Coronary artery (tissue), 2 donors: ENCODE measurements around the gene THADA.

ENCODE experiments used
- DNase-seq: peaks from one replicate; pipeline ENCODE4 v3.0.0-alpha.2; 2017; ENCODE audit warnings: low spot score
- H3K27ac ChIP-seq, 2 donors: fragments of 200-600 bp; sonication (generic); one replicate each; pipeline ENCODE4 v1.5.1; 2016 to 2019
- H3K4me3 ChIP-seq: fragments of 200-600 bp; sonication (generic); 2 replicates; pipeline ENCODE4 v1.5.1; 2016; ENCODE audit warnings: mild to moderate bottlenecking, moderate library complexity
- CTCF ChIP-seq: fragments of 200-600 bp; sonication (generic); IDR thresholded peaks from one replicate; pipeline ENCODE4 v1.5.1; 2019; ENCODE audit warnings: antibody characterized with exemption

THADA gene

GRCh38 chr2:43443282-43443681 lies 152.6 kb downstream of the THADA start:
- DNase-seq, result no peak
- H3K27ac ChIP-seq, result no peak overlapping the region

GRCh38 chr2:43441195-43441594 lies 154.6 kb downstream of the THADA start:
- TF ChIP-seq CTCF, result no peak
- Histone ChIP-seq H3K27ac (no peak overlapping the region), H3K4me3 (no peak overlapping the region)

More at GRCh38 chr2:43443282-43443681, 152.6 kb downstream of the THADA start:
- H3K4me3 ChIP-seq, result no peak overlapping the region
- no peak for TF ChIP-seq CTCF

GRCh38 chr2:43438858-43439655 lies 156.8 kb downstream of the THADA start:
- Histone ChIP-seq H3K4me3 (no peak overlapping the region), H3K27ac (no peak overlapping the region)
- DNase-seq, result no peak
- TF ChIP-seq CTCF, result no peak

More at GRCh38 chr2:43441195-43441594, 154.6 kb downstream of the THADA start:
- no peak for DNase-seq

- no peak for DNase-seq
- TF ChIP-seq CTCF, result no peak
- no peak overlapping the region for H3K4me3 ChIP-seq
- H3K27ac ChIP-seq, result no peak overlapping the region
Measured at GRCh38 chr2:43438342-43438741, 157.5 kb downstream of the THADA start.

GRCh38 chr2:43437363-43437762 lies 158.5 kb downstream of the THADA start:
- Histone ChIP-seq H3K4me3 (no peak overlapping the region), H3K27ac (no peak overlapping the region)
- TF ChIP-seq CTCF, result no peak
- no peak for DNase-seq

- no peak overlapping the region for H3K4me3 ChIP-seq
- H3K27ac ChIP-seq, result no peak overlapping the region
- TF ChIP-seq CTCF, result no peak
- DNase-seq, result no peak
Measured at GRCh38 chr2:43436431-43436830, 159.4 kb downstream of the THADA start.

GRCh38 chr2:43435746-43436145 lies 160.1 kb downstream of the THADA start:
- no peak for DNase-seq
- H3K27ac ChIP-seq, result no peak overlapping the region
- TF ChIP-seq CTCF, result no peak
- H3K4me3 ChIP-seq, result no peak overlapping the region
